GM12878 (cell line): Measurements from ENCODE around the gene RFWD3. TPM values are rescaled to one million over a fixed set of nuclear protein-coding genes. Genes with fewer than 3 reads are reported as not detected.

Source experiments
- CHD2 ChIP-seq: IDR thresholded peaks from 2 replicates; pipeline ENCODE4 v1.6.1; 2011; ENCODE audit warnings: low read depth, low read length, improper control_type of control experiment, borderline replicate concordance
- CREB1 ChIP-seq: IDR thresholded peaks from 2 replicates; pipeline ENCODE4 v1.6.1; 2012; ENCODE audit warnings: low read depth, mild to moderate bottlenecking, inconsistent platforms
- CUX1 ChIP-seq: IDR thresholded peaks from 2 replicates; pipeline ENCODE4 v1.6.1; 2012; ENCODE audit warnings: improper control_type of control experiment, low read depth, low read length; ENCODE audit not compliant: insufficient replicate concordance
- EED ChIP-seq: sonication (generic); IDR thresholded peaks from 2 replicates; pipeline ENCODE4 v1.6.1; 2016; ENCODE audit warnings: antibody characterized with exemption, low read depth
- EP300 ChIP-seq, 2 experiments: fragments of 150-350 bp in 1 of 2; IDR thresholded peaks; 2 replicates each; pipeline ENCODE4 v1.6.1; 2011 to 2012; ENCODE audit warnings: low read depth in 2 of 2, low read length in 2 of 2, borderline replicate concordance in 1 of 2, improper control_type of control experiment in 1 of 2, inconsistent platforms in 1 of 2; ENCODE audit not compliant: control insufficient read depth in 1 of 2
- GATAD2B ChIP-seq: fragments of 450-650 bp; conservative IDR thresholded peaks from 2 replicates; pipeline ENCODE4 v1.6.1; 2017; ENCODE audit warnings: low read depth, mild to moderate bottlenecking, moderate library complexity
- NBN ChIP-seq: fragments of 450-650 bp; IDR thresholded peaks from 2 replicates; pipeline ENCODE4 v1.6.1; 2016
- NR2F1 ChIP-seq: fragments of 450-650 bp; conservative IDR thresholded peaks from 2 replicates; pipeline ENCODE4 v1.6.1; 2017; ENCODE audit warnings: mild to moderate bottlenecking
- RB1 ChIP-seq: fragments of 450-650 bp; formaldehyde crosslinking; IDR thresholded peaks from 2 replicates; pipeline ENCODE4 v1.6.1; 2017; ENCODE audit warnings: mild to moderate bottlenecking, borderline replicate concordance
- SMAD1 ChIP-seq: fragments of 450-650 bp; IDR thresholded peaks from 2 replicates; pipeline ENCODE4 v1.6.1; 2018; ENCODE audit warnings: mild to moderate bottlenecking, low read depth; ENCODE audit not compliant: partially characterized antibody
- SPI1 ChIP-seq: IDR thresholded peaks from 2 replicates; pipeline ENCODE4 v1.6.1; 2011; ENCODE audit warnings: low read depth, mild to moderate bottlenecking, low read length, moderate library complexity, borderline replicate concordance; ENCODE audit not compliant: insufficient read depth
- TCF7 ChIP-seq: IDR thresholded peaks from 2 replicates; pipeline ENCODE4 v1.6.1; 2014; ENCODE audit warnings: antibody characterized with exemption, borderline replicate concordance
- polyA plus RNA-seq, 11 experiments: library from polyadenylated mRNA; depleted of rRNA in 4 of 11; unstranded in 6 of 11; stranded (reverse) in 5 of 11; fragments of >200 nt; fragmentation: Nextera tagmentation in 4 of 11; fragmentation: Illumina TruSeq in 1 of 11; extraction: Ambion mirVana in 4 of 11; extraction: Trizol in 1 of 11; gene quantifications; 1 replicate in 1 of 11; 2 replicates in 10 of 11; pipeline versions ENCODE4 v1.2.1 to v1.2.3, GENCODE V29; 2011 to 2016; ENCODE audit warnings: inconsistent platforms in 2 of 11, missing spikeins in 2 of 11, low read depth in 1 of 11
- total RNA-seq, 4 experiments: library from RNA; depleted of rRNA in 3 of 4; stranded (reverse); fragments of >200 nt in 3 of 4; fragmentation: Illumina TruSeq in 1 of 4; extraction: Trizol in 1 of 4; gene quantifications; 2 replicates each; pipeline versions ENCODE4 v1.2.1 to v1.2.3, GENCODE V29; 2013 to 2021
- TF ChIP-seq, protein P1 (sequence below): IDR thresholded peaks from 2 replicates; pipeline ENCODE4 v1.6.1; 2011; ENCODE audit warnings: borderline replicate concordance, low read depth, mild to moderate bottlenecking, moderate library complexity, mixed read lengths, low read length; ENCODE audit not compliant: insufficient read depth; ENCODE audit errors: extremely low read length
- TF ChIP-seq, protein P2 (sequence below): fragments of 450-650 bp; IDR thresholded peaks from 2 replicates; pipeline ENCODE4 v1.6.1; 2017; ENCODE audit warnings: mild to moderate bottlenecking, low read depth, inconsistent platforms; ENCODE audit not compliant: poor library complexity, severe bottlenecking
- TF ChIP-seq, protein P3 (sequence below): fragments of 450-650 bp; formaldehyde crosslinking; IDR thresholded peaks from 2 replicates; pipeline ENCODE4 v1.5.0; 2022; ENCODE audit warnings: mild to moderate bottlenecking, missing genetic modification characterization

RFWD3 gene
- total and polyA plus RNA-seq, 10 of the 15 experiments (the other 5 are each of a cell fraction or from before 2014, with no cell fraction given) = 10.7 to 78.5 (median 51.2) TPM

DNA sequence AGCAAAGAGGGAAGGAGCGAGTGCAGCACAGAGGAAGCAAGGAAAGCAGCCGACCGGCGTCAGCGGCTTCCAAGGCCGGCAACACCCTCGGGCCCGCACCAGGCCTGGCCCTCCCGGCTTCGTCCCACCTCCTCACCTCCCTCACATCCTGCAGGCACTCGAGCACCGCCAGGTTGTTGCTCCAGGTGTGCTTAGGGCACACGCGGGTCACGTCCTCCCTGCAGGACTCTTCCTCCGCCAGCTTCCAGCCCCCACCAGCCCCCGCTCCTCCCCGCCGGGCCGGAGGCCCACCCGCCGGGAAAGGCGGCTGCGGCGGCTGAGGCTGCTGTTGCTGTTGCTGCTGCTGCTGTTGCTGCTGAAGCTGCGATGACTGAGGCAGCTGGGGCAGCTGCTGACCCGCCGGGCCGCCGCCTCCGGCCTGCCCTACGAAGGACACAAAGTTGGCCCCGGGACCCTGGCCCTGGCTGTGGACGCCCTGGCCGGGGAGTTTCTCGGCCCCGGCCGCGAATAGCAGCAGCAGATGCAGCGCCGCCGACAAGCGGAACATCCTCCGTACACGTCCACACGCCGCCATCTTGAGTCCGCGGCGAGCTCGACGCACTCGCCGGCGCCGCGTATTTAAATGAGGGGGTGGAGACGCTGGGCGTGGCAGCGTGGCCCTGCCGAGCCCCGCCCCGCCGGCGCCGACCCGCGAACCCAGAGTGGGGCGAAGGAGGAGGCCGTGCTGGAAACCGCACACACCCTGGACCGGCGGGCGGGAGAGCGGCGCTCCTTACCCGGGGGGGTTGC lies 60.0 kb downstream of the RFWD3 start, which contains the start of gene GLG1 (continued):
- TF ChIP-seq CUX1 (no peak), SMAD1 (no peak), SPI1 (no peak), EED (no peak), TCF7 (no peak), NR2F1 (peak; percentile 18), CHD2 (no peak), NBN (no peak; the same call in 1 of the 2 replicates), RB1 (no peak), GATAD2B (0 out of 2 replicates have a peak, but pooled peaks have one; percentile 42), CREB1 (no peak; the same call in 1 of the 2 replicates), EP300 (IDR thresholded peaks at IDR 0.05; ENCODE audit: borderline replicate concordance in 1 of 2, control insufficient read depth in 1 of 2, low read depth in 2 of 2, low read length in 2 of 2) (no peak)
- TF ChIP-seq, protein P1, sequence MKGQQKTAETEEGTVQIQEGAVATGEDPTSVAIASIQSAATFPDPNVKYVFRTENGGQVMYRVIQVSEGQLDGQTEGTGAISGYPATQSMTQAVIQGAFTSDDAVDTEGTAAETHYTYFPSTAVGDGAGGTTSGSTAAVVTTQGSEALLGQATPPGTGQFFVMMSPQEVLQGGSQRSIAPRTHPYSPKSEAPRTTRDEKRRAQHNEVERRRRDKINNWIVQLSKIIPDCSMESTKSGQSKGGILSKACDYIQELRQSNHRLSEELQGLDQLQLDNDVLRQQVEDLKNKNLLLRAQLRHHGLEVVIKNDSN = no peak
- TF ChIP-seq, protein P2, sequence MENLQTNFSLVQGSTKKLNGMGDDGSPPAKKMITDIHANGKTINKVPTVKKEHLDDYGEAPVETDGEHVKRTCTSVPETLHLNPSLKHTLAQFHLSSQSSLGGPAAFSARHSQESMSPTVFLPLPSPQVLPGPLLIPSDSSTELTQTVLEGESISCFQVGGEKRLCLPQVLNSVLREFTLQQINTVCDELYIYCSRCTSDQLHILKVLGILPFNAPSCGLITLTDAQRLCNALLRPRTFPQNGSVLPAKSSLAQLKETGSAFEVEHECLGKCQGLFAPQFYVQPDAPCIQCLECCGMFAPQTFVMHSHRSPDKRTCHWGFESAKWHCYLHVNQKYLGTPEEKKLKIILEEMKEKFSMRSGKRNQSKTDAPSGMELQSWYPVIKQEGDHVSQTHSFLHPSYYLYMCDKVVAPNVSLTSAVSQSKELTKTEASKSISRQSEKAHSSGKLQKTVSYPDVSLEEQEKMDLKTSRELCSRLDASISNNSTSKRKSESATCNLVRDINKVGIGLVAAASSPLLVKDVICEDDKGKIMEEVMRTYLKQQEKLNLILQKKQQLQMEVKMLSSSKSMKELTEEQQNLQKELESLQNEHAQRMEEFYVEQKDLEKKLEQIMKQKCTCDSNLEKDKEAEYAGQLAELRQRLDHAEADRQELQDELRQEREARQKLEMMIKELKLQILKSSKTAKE = no peak
- TF ChIP-seq, protein P3, sequence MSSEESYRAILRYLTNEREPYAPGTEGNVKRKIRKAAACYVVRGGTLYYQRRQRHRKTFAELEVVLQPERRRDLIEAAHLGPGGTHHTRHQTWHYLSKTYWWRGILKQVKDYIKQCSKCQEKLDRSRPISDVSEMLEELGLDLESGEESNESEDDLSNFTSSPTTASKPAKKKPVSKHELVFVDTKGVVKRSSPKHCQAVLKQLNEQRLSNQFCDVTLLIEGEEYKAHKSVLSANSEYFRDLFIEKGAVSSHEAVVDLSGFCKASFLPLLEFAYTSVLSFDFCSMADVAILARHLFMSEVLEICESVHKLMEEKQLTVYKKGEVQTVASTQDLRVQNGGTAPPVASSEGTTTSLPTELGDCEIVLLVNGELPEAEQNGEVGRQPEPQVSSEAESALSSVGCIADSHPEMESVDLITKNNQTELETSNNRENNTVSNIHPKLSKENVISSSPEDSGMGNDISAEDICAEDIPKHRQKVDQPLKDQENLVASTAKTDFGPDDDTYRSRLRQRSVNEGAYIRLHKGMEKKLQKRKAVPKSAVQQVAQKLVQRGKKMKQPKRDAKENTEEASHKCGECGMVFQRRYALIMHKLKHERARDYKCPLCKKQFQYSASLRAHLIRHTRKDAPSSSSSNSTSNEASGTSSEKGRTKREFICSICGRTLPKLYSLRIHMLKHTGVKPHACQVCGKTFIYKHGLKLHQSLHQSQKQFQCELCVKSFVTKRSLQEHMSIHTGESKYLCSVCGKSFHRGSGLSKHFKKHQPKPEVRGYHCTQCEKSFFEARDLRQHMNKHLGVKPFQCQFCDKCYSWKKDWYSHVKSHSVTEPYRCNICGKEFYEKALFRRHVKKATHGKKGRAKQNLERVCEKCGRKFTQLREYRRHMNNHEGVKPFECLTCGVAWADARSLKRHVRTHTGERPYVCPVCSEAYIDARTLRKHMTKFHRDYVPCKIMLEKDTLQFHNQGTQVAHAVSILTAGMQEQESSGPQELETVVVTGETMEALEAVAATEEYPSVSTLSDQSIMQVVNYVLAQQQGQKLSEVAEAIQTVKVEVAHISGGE (CRISPR knock-in tag) = no peak
